ENCODE measurements around the gene RALGPS2.

Gene RALGPS2

GRCh38 chr1:178874966-178875365 lies 149.9 kb downstream of the RALGPS2 start:
- DNase-seq (ENCODE audit: low spot score) = no peak
- no peak for TF ChIP-seq CTCF (IDR thresholded peaks at IDR 0.05; ENCODE audit: extremely low read depth, missing control alignments)

GRCh38 chr1:178875936-178876335 lies 150.9 kb downstream of the RALGPS2 start:
- DNase-seq (ENCODE audit: low spot score) = no peak
- no peak for TF ChIP-seq CTCF (IDR thresholded peaks at IDR 0.05; ENCODE audit: extremely low read depth, missing control alignments)

- no peak for TF ChIP-seq CTCF (IDR thresholded peaks at IDR 0.05; ENCODE audit: extremely low read depth, missing control alignments)
- DNase-seq (ENCODE audit: low spot score) = no peak
These were observed 152.9 kb downstream of the RALGPS2 start for GRCh38 chr1:178877896-178878295.

GRCh38 chr1:178881950-178882349 lies 156.9 kb downstream of the RALGPS2 start:
- DNase-seq (ENCODE audit: low spot score) = no peak
- no peak for TF ChIP-seq CTCF (IDR thresholded peaks at IDR 0.05; ENCODE audit: extremely low read depth, missing control alignments)

- DNase-seq (ENCODE audit: low spot score) = no peak
These were observed 160.8 kb downstream of the RALGPS2 start for GRCh38 chr1:178885869-178886268.

GRCh38 chr1:178886551-178886950 lies 161.5 kb downstream of the RALGPS2 start:
- TF ChIP-seq CTCF (IDR thresholded peaks at IDR 0.05; ENCODE audit: extremely low read depth, missing control alignments) = no peak
- no peak for DNase-seq (ENCODE audit: low spot score)

More at GRCh38 chr1:178885869-178886268, 160.8 kb downstream of the RALGPS2 start:
- TF ChIP-seq CTCF (IDR thresholded peaks at IDR 0.05; ENCODE audit: extremely low read depth, missing control alignments) = no peak

GRCh38 chr1:178895928-178896327 lies 170.9 kb downstream of the RALGPS2 start:
- DNase-seq (ENCODE audit: low spot score) = no peak
- no peak for TF ChIP-seq CTCF (IDR thresholded peaks at IDR 0.05; ENCODE audit: extremely low read depth, missing control alignments)
